ENCODE data around the gene BAD.
"Not testable (repeated sequence)": the region's sequence is repeated elsewhere in the genome, so short reads cannot be mapped to it uniquely, and the experiment has no call there.

BAD gene

DNA sequence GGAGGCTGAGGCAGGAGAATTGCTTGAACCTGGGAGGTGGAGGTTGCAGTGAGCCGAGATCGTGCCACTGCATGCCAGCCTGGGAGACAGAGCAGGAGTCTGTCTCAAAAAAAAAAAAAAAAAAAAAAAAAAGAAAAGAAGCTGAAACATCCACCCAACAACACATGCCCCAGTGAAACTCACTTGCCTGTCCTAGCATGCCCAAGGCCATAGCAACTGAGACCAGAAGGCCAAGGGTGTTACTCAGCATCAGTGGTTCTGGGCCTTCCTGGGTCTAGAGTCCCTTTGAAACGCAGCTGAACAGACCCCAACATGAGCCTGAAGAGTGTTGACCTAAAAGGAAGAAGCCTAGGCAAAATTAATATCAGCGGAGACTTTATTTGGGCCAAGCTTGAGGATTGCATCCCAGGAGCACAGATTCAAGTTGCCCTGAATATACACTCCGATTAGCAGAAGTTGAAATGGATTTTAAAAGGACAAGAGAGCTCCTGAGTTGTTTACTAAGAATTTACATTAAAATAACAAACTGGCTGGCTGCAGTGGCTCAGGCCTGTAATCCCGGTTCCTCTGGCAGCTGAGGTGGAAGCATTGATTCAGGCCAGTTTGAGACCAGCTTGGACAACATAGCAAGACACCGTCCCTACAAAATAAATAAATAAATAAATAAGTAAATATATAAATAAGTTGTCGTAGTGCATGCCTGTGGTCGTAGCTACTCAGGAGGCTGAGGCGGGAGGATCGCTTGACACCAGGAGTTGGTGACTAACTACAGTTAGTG lies 40.4 kb upstream of the BAD start:
- DNase-seq (ENCODE audit: low read depth) = no peak
- TF ChIP-seq, protein P1, sequence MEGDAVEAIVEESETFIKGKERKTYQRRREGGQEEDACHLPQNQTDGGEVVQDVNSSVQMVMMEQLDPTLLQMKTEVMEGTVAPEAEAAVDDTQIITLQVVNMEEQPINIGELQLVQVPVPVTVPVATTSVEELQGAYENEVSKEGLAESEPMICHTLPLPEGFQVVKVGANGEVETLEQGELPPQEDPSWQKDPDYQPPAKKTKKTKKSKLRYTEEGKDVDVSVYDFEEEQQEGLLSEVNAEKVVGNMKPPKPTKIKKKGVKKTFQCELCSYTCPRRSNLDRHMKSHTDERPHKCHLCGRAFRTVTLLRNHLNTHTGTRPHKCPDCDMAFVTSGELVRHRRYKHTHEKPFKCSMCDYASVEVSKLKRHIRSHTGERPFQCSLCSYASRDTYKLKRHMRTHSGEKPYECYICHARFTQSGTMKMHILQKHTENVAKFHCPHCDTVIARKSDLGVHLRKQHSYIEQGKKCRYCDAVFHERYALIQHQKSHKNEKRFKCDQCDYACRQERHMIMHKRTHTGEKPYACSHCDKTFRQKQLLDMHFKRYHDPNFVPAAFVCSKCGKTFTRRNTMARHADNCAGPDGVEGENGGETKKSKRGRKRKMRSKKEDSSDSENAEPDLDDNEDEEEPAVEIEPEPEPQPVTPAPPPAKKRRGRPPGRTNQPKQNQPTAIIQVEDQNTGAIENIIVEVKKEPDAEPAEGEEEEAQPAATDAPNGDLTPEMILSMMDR (conservative IDR thresholded peaks at IDR 0.05; ENCODE audit: low read depth, low read length) = no peak
- no peak overlapping the region for H3K4me3 ChIP-seq (ENCODE audit: low read length)

GRCh38 chr11:64323984-64324383 lies 39.5 kb upstream of the BAD start:
- not testable (repeated sequence) for H3K4me3 ChIP-seq (ENCODE audit: low read length); DNase-seq (ENCODE audit: low read depth)

DNA sequence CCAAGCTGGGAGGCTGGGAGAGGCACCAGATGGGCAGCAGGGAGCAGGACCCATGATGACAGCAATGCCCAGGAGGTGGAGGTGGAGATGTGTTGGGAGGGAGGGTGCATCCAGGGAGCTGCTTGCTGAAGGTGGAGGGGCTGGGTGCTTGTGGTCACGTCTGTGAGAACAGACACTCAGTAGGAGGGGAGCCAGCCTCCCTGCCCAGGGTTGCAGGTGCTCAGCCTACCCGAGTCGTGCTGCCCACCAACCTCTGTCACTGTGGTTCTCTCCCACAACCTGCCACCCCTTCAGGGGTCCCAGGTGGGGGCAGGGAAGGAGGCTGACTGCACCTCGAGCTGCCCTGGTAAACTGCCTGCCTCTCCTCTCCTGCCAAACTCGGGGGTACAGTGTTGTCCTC lies 38.9 kb upstream of the BAD start:
- no peak for DNase-seq (ENCODE audit: low read depth)
- H3K4me3 ChIP-seq (ENCODE audit: low read length) = no peak overlapping the region
- TF ChIP-seq, protein P1 (conservative IDR thresholded peaks at IDR 0.05; ENCODE audit: low read depth, low read length) = no peak

- TF ChIP-seq, protein P1 (conservative IDR thresholded peaks at IDR 0.05; ENCODE audit: low read depth, low read length) = no peak
- DNase-seq (ENCODE audit: low read depth) = no peak
- no peak overlapping the region for H3K4me3 ChIP-seq (ENCODE audit: low read length)
Observed at GRCh38 chr11:64322925-64323260, 38.4 kb upstream of the BAD start.

DNA sequence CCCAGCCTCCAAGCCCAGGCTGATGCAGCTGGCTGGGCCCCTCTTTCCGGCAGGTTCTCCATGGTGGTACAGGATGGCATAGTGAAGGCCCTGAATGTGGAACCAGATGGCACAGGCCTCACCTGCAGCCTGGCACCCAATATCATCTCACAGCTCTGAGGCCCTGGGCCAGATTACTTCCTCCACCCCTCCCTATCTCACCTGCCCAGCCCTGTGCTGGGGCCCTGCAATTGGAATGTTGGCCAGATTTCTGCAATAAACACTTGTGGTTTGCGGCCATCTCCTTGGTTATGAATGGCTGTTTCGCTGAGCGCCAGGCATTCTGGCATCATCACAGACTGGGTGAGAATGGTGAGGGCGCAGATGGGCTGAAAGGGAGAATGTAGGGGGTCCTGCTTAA lies 37.1 kb upstream of the BAD start:
- TF ChIP-seq, protein P1 (conservative IDR thresholded peaks at IDR 0.05; ENCODE audit: low read depth, low read length) = no peak
- H3K4me3 ChIP-seq (ENCODE audit: low read length) = no peak overlapping the region
- DNase-seq (ENCODE audit: low read depth) = no peak

GRCh38 chr11:64321026-64321425 lies 36.6 kb upstream of the BAD start:
- DNase-seq (ENCODE audit: low read depth) = no peak

GRCh38 chr11:64320556-64320955 lies 36.1 kb upstream of the BAD start:
- TF ChIP-seq, protein P1 (conservative IDR thresholded peaks at IDR 0.05; ENCODE audit: low read depth, low read length) = no peak
- DNase-seq (ENCODE audit: low read depth) = no peak

More at GRCh38 chr11:64321026-64321425, 36.6 kb upstream of the BAD start:
- no peak overlapping the region for H3K4me3 ChIP-seq (ENCODE audit: low read length)
- TF ChIP-seq, protein P1 (conservative IDR thresholded peaks at IDR 0.05; ENCODE audit: low read depth, low read length) = no peak

More at GRCh38 chr11:64320556-64320955, 36.1 kb upstream of the BAD start:
- no peak overlapping the region for H3K4me3 ChIP-seq (ENCODE audit: low read length)

Data from retinal pigment epithelial cell (primary cell).